ENCODE measurements around the gene GARRE1. TPM values are rescaled to one million over a fixed set of nuclear protein-coding genes. Genes with fewer than 3 reads are reported as not detected.

Gene GARRE1
- polyA plus RNA-seq, 3 donors, result 1.1 to 6.2 (median 2.1) TPM

DNA sequence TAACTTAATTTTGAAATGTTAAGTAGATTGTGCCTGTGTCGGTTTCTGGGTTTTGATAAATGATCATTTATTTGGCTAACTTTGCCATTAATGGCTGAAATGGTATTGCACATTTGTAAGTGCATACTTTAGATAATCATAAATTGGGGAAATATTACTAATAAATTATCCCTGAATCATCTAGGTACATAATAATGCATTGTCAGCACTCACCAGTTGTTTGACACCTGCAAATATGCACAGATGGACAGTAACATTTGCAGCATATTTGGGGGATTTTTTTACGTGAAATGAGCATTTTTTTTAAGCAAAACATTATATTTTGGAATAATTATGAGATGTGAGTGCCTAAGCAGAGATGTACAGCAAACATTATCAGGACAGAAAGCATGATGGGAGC lies 41.1 kb upstream of the GARRE1 start:
- H3K27ac Mint-ChIP-seq, result no peak overlapping the region
- TF ChIP-seq, protein P1, sequence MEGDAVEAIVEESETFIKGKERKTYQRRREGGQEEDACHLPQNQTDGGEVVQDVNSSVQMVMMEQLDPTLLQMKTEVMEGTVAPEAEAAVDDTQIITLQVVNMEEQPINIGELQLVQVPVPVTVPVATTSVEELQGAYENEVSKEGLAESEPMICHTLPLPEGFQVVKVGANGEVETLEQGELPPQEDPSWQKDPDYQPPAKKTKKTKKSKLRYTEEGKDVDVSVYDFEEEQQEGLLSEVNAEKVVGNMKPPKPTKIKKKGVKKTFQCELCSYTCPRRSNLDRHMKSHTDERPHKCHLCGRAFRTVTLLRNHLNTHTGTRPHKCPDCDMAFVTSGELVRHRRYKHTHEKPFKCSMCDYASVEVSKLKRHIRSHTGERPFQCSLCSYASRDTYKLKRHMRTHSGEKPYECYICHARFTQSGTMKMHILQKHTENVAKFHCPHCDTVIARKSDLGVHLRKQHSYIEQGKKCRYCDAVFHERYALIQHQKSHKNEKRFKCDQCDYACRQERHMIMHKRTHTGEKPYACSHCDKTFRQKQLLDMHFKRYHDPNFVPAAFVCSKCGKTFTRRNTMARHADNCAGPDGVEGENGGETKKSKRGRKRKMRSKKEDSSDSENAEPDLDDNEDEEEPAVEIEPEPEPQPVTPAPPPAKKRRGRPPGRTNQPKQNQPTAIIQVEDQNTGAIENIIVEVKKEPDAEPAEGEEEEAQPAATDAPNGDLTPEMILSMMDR (IDR thresholded peaks at IDR 0.05), result no peak
- peaks cover 61 to 79% of the 10 kb centered on the region in 2 donors for H3K36me3 Mint-ChIP-seq
- H3K9me3 Mint-ChIP-seq, result no peaks in the 10 kb centered on the region
- H3K4me3 ChIP-seq (replicated peaks in 1 of 3; ENCODE audit: low read depth in 2 of 3, low read length in 3 of 3), result no peak overlapping the region
- no peak overlapping the region for H3K27ac ChIP-seq (ENCODE audit: low read depth in 1 of 2, low read length in 2 of 2)
- no peak overlapping the region for H3K9ac ChIP-seq (ENCODE audit: insufficient read depth, low read length, poor library complexity, severe bottlenecking)
- H3K4me1 ChIP-seq (ENCODE audit: control insufficient read depth in 1 of 2, insufficient read depth in 2 of 2, low read length in 2 of 2), result no peaks in the 10 kb centered on the region
- H3K4me2 ChIP-seq (replicated peaks; ENCODE audit: extremely low read depth, low read length, poor library complexity, severe bottlenecking), result no peak overlapping the region
- no peaks in the 10 kb centered on the region for H3K9me3 ChIP-seq (replicated peaks in 1 of 2; ENCODE audit: control insufficient read depth in 1 of 2, insufficient read depth in 1 of 2, low read length in 2 of 2)
- intact Hi-C loops (cut with micrococcal nuclease), result no loop called here
- no peaks in the 10 kb centered on the region for H3K79me2 ChIP-seq (ENCODE audit: insufficient read depth, low read length)
- H3K36me3 ChIP-seq (replicated peaks in 1 of 2; ENCODE audit: control insufficient read depth in 1 of 2, insufficient read depth in 2 of 2, low read length in 2 of 2), result peaks cover 60 to 92% of the 10 kb centered on the region in 2 donors
- no peaks in the 10 kb centered on the region for H3K27me3 ChIP-seq (ENCODE audit: control insufficient read depth in 2 of 2, insufficient read depth in 2 of 2, low read length in 2 of 2)
- no peak for DNase-seq
- H3K27me3 Mint-ChIP-seq (ENCODE audit: low read depth in 3 of 3), result no peaks in the 10 kb centered on the region
- WGBS (ENCODE audit: insufficient coverage), result no CpG with 5 or more reads among the region's 2 CpGs
- no peak overlapping the region for H2AFZ ChIP-seq (ENCODE audit: insufficient read depth, low read depth, low read length, poor library complexity, severe bottlenecking)
- peaks cover 28% of the 10 kb centered on the region for H4K20me1 ChIP-seq (ENCODE audit: insufficient read depth, low read length)
- H3K4me3 Mint-ChIP-seq, result no peak overlapping the region
- H3K4me1 Mint-ChIP-seq, result peaks cover 6% of the 10 kb centered on the region

DNA sequence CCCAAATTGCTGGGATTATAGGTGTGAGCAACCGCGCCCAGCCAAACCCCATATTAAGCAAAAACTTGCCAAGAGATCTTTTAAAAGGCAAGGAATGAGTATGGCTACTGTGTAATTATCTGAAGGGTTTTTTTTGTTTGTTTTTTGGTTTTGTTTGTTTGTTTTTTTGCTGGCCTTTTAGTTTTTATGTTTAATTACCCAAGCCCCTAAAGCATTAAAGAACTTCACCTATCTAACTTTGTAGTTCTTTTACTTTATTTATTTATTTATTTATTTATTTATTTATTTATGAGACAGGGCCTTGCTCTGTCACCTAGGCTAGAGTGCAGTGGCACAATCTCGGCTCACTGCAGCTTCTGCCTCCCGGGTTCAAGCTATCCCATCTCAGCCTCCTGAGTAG lies 40.3 kb upstream of the GARRE1 start:
- Mint-ChIP-seq H3K27ac (no peak overlapping the region), H3K27me3 (ENCODE audit: low read depth in 3 of 3) (no peaks in the 10 kb centered on the region), H3K9me3 (no peaks in the 10 kb centered on the region), H3K4me3 (no peak overlapping the region), H3K4me1 (peaks cover 9% of the 10 kb centered on the region), H3K36me3 (peaks cover 61 to 72% of the 10 kb centered on the region in 2 donors)
- H3K27ac ChIP-seq (ENCODE audit: low read depth in 1 of 2, low read length in 2 of 2), result no peak overlapping the region
- H2AFZ ChIP-seq (ENCODE audit: insufficient read depth, low read depth, low read length, poor library complexity, severe bottlenecking), result no peak overlapping the region
- H3K4me3 ChIP-seq (replicated peaks in 1 of 3; ENCODE audit: low read depth in 2 of 3, low read length in 3 of 3), result no peak overlapping the region
- DNase-seq, result no peak
- WGBS (ENCODE audit: insufficient coverage), result 100% methylated on average over 2 of the region's 4 CpGs
- TF ChIP-seq, protein P1 (IDR thresholded peaks at IDR 0.05), result no peak
- no peaks in the 10 kb centered on the region for H3K79me2 ChIP-seq (ENCODE audit: insufficient read depth, low read length)
- peaks cover 63 to 92% of the 10 kb centered on the region in 2 donors for H3K36me3 ChIP-seq (replicated peaks in 1 of 2; ENCODE audit: control insufficient read depth in 1 of 2, insufficient read depth in 2 of 2, low read length in 2 of 2)
- no peaks in the 10 kb centered on the region for H3K9me3 ChIP-seq (replicated peaks in 1 of 2; ENCODE audit: control insufficient read depth in 1 of 2, insufficient read depth in 1 of 2, low read length in 2 of 2)
- no peaks in the 10 kb centered on the region for H3K27me3 ChIP-seq (ENCODE audit: control insufficient read depth in 2 of 2, insufficient read depth in 2 of 2, low read length in 2 of 2)
- intact Hi-C loops (cut with micrococcal nuclease), result no loop called here
- no peak overlapping the region for H3K4me2 ChIP-seq (replicated peaks; ENCODE audit: extremely low read depth, low read length, poor library complexity, severe bottlenecking)
- no peaks in the 10 kb centered on the region for H3K4me1 ChIP-seq (ENCODE audit: control insufficient read depth in 1 of 2, insufficient read depth in 2 of 2, low read length in 2 of 2)
- peaks cover 33% of the 10 kb centered on the region for H4K20me1 ChIP-seq (ENCODE audit: insufficient read depth, low read length)
- H3K9ac ChIP-seq (ENCODE audit: insufficient read depth, low read length, poor library complexity, severe bottlenecking), result no peak overlapping the region
